Mucosa of descending colon (tissue), 3 donors: ENCODE results near the gene SORBS1. TPM values are rescaled to one million over a fixed set of nuclear protein-coding genes. Genes with fewer than 3 reads are reported as not detected.

Experiments used
- ATAC-seq: fragments of 200-7000 bp; cut with Tn5 transposase; one replicate; pipeline ENCODE4 v1.9.1; 2020; ENCODE audit warnings: mild to moderate bottlenecking, moderate library complexity
- DNase-seq, 3 donors: peaks; one replicate each; pipeline ENCODE4 v3.0.0-alpha.2; 2020
- H3K36me3 ChIP-seq: fragments of 200-600 bp; one replicate; pipeline ENCODE4 v1.8.0; 2021; ENCODE audit warnings: low read depth, mild to moderate bottlenecking
- H3K4me1 ChIP-seq: fragments of 200-600 bp; one replicate; pipeline ENCODE4 v1.8.0; 2021; ENCODE audit warnings: low read depth, mild to moderate bottlenecking
- H3K4me3 ChIP-seq: fragments of 200-600 bp; one replicate; pipeline ENCODE4 v1.8.0; 2021; ENCODE audit warnings: mild to moderate bottlenecking
- H3K9me3 ChIP-seq: fragments of 200-600 bp; one replicate; pipeline ENCODE4 v1.8.0; 2021; ENCODE audit warnings: mild to moderate bottlenecking
- CTCF ChIP-seq: fragments of 200-600 bp; IDR thresholded peaks from one replicate; pipeline ENCODE4 v1.8.0; 2022; ENCODE audit warnings: antibody characterized with exemption, mild to moderate bottlenecking
- intact Hi-C, 2 donors: fragments of 100-400 bp; cut with DNase I in 1 of 2; cut with micrococcal nuclease in 1 of 2; formaldehyde crosslinking; loops; one replicate each; pipeline versions ENCODE4 v1.11.0 to v1.11.1; 2022; cut with DNase I, micrococcal nuclease
- total RNA-seq, 3 donors: library from RNA; stranded (reverse); fragmentation: NEBNext Ultra II Directional in 2 of 3; extraction: Animal tissue kit (Norgen Biotek cat#: 25700) in 2 of 3; gene quantifications; one replicate each; pipeline versions ENCODE4 v1.2.1 to v1.2.4, GENCODE V29; 2021 to 2023
- donor health status: DM: no; HTN: no; CAD: no; lungs with moderate emphysema.
- donor health status: DM: no; HTN: no; CAD: no.
- donor health status: DM: no; HTN: yes; CAD: no.

The SORBS1 gene
- total RNA-seq, 3 donors from 2014 or later = 48.9 to 699 (median 99.3) TPM

DNA sequence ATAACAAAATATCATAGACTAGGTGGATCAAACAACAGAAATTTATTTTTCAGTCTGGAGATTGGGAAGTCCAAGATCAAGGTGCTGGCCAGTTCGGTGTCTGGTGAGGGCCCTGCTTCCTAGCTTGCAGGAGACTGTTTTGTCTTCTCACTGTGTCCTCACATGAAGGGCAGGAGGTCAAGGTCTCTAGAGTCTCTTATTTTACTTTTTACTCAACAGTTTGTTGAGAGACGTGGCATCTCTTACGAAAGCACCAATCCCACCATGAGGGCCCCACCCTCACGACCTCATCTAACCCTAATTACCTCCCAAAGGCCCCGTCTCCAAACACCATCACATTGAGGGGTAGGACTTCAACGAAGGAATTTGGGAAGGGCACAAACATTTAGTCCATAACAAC, 41.2 kb upstream of the SORBS1 start:
- no peak for DNase-seq
- H3K9me3 ChIP-seq = no peaks in the 10 kb centered on the region
- ATAC-seq = no peak
- no peaks in the 10 kb centered on the region for H3K36me3 ChIP-seq
- H3K4me3 ChIP-seq = no peak overlapping the region
- H3K4me1 ChIP-seq = peaks cover 8% of the 10 kb centered on the region
- TF ChIP-seq CTCF = no peak
- intact Hi-C loops = loop anchor here in 1 of 2 donors (10.0 kb wide), 2 partner anchors 168 to 228 kb away; no protein-coding TSS in a partner anchor

GRCh38 chr10:95601116-95601719, 40.0 kb upstream of the SORBS1 start:
- no peaks in the 10 kb centered on the region for H3K9me3 ChIP-seq
- H3K4me1 ChIP-seq = peaks cover 8% of the 10 kb centered on the region
- intact Hi-C loops = loop anchor here (2.0 to 10.0 kb wide), 3 partner anchors 166 to 226 kb away; no protein-coding TSS in a partner anchor
- TF ChIP-seq CTCF = peak; percentile 67
- DNase-seq (peak in 2 of 3 donors; percentile 81 to 94), ATAC-seq (peak; percentile 98)
- no peak overlapping the region for H3K4me3 ChIP-seq
- H3K36me3 ChIP-seq = no peaks in the 10 kb centered on the region

DNA sequence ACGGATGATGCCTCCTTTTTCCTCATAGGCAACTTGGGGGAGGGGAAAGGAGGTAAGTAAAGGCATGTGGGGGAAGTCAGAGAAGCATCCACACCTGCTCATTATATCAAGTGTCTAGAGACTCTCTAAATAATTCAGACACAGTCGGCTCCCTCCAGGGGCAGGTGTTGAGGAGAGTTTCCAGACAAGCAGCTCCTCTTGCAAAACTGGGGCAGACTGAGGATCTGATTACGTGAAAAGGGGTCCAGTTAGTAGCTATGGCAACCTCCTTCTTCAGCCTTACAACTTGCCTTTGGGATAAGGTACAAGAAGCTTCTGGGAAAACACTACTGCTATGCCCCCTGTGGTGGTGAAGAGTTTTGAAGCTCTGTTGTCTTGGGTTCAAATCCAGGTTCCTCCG, 39.0 kb upstream of the SORBS1 start:
- DNase-seq (no peak), ATAC-seq (no peak)
- H3K9me3 ChIP-seq = no peaks in the 10 kb centered on the region
- H3K4me1 ChIP-seq = peaks cover 8% of the 10 kb centered on the region
- intact Hi-C loops = loop anchor here (2.0 to 10.0 kb wide), 3 partner anchors 165 to 225 kb away; no protein-coding TSS in a partner anchor
- no peaks in the 10 kb centered on the region for H3K36me3 ChIP-seq
- H3K4me3 ChIP-seq = no peak overlapping the region
- no peak for TF ChIP-seq CTCF

- intact Hi-C loops = no loop called here
- no peak for DNase-seq
- no peak for TF ChIP-seq CTCF
- H3K4me1 ChIP-seq = peaks cover 8% of the 10 kb centered on the region
- H3K9me3 ChIP-seq = no peaks in the 10 kb centered on the region
- H3K4me3 ChIP-seq = no peak overlapping the region
- no peak for ATAC-seq
- H3K36me3 ChIP-seq = no peaks in the 10 kb centered on the region
Measured at GRCh38 chr10:95597788-95598187, 36.6 kb upstream of the SORBS1 start.

GRCh38 chr10:95588025-95588424, 26.9 kb upstream of the SORBS1 start:
- no peak for TF ChIP-seq CTCF
- intact Hi-C loops = no loop called here
- Histone ChIP-seq H3K4me3 (no peak overlapping the region), H3K36me3 (no peaks in the 10 kb centered on the region), H3K9me3 (no peaks in the 10 kb centered on the region), H3K4me1 (no peaks in the 10 kb centered on the region)
- ATAC-seq (peak; percentile 90), DNase-seq (peak in 2 of 3 donors; percentile 28 to 51)
